ENCODE data around the gene MSGN1.

DNA sequence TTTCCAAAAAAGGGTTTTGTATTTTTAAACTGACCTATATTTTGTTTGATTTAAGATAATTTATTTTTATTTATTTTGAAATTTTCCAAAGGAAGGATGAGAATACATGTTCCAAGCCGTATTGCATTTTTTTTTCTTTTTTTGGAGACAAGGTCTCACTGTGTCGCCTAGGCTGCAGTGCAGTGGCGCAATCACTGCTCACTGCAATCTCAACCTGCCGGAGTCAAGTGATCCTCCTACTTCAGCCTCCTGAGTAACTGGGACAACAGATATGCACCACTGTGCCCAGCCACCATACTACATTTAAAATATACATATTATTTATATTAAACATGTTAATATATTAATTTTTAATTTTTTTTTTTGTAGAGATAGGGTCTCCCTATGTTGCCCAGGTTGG, 47.4 kb upstream of the MSGN1 start:
- TF ChIP-seq, protein P1, sequence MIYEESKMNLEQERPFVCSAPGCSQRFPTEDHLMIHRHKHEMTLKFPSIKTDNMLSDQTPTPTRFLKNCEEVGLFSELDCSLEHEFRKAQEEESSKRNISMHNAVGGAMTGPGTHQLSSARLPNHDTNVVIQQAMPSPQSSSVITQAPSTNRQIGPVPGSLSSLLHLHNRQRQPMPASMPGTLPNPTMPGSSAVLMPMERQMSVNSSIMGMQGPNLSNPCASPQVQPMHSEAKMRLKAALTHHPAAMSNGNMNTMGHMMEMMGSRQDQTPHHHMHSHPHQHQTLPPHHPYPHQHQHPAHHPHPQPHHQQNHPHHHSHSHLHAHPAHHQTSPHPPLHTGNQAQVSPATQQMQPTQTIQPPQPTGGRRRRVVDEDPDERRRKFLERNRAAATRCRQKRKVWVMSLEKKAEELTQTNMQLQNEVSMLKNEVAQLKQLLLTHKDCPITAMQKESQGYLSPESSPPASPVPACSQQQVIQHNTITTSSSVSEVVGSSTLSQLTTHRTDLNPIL (CRISPR knock-in tag; IDR thresholded peaks at IDR 0.05; ENCODE audit: low read depth): no peak
- TF ChIP-seq RARB (CRISPR knock-in tag; IDR thresholded peaks at IDR 0.05): no peak
- TF ChIP-seq CSDC2 (CRISPR knock-in tag; IDR thresholded peaks at IDR 0.05): no peak
- no peak for TF ChIP-seq PPARA (CRISPR knock-in tag; IDR thresholded peaks at IDR 0.05; ENCODE audit: borderline replicate concordance)
- no peak for TF ChIP-seq ISL1 (CRISPR knock-in tag; IDR thresholded peaks at IDR 0.05)
- TF ChIP-seq ESRRG (CRISPR knock-in tag; IDR thresholded peaks at IDR 0.05): no peak
- no peak for TF ChIP-seq ZFP3 (CRISPR knock-in tag; IDR thresholded peaks at IDR 0.05)
- no peak for TF ChIP-seq PATZ1 (CRISPR knock-in tag; IDR thresholded peaks at IDR 0.05; ENCODE audit: borderline replicate concordance)
- TF ChIP-seq, protein P2, sequence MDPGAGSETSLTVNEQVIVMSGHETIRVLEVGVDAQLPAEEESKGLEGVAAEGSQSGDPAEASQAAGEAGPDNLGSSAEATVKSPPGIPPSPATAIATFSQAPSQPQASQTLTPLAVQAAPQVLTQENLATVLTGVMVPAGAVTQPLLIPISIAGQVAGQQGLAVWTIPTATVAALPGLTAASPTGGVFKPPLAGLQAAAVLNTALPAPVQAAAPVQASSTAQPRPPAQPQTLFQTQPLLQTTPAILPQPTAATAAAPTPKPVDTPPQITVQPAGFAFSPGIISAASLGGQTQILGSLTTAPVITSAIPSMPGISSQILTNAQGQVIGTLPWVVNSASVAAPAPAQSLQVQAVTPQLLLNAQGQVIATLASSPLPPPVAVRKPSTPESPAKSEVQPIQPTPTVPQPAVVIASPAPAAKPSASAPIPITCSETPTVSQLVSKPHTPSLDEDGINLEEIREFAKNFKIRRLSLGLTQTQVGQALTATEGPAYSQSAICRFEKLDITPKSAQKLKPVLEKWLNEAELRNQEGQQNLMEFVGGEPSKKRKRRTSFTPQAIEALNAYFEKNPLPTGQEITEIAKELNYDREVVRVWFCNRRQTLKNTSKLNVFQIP (CRISPR knock-in tag; IDR thresholded peaks at IDR 0.05; ENCODE audit: borderline replicate concordance, low read depth): no peak
- no peak for TF ChIP-seq OSR1 (CRISPR knock-in tag; IDR thresholded peaks at IDR 0.05)
- no peak for TF ChIP-seq TCF4 (CRISPR knock-in tag; IDR thresholded peaks at IDR 0.05; ENCODE audit: borderline replicate concordance)
- TF ChIP-seq ARNTL (CRISPR knock-in tag; IDR thresholded peaks at IDR 0.05; ENCODE audit: borderline replicate concordance, low read depth): no peak
